Gastroesophageal sphincter (tissue), 3 donors: ENCODE results near the gene APOL1.

Experiments
- CTCF ChIP-seq, 4 experiments: fragments of 200-600 bp in 2 of 4; fragments of 450-650 bp in 2 of 4; sonication (generic) in 1 of 4; IDR thresholded peaks; one replicate each; pipeline ENCODE4 v1.5.1; 2017 to 2019; ENCODE audit warnings: antibody characterized with exemption in 4 of 4, mild to moderate bottlenecking in 2 of 4, moderate library complexity in 2 of 4
- POLR2A ChIP-seq, 2 donors: fragments of 450-650 bp; IDR thresholded peaks; one replicate each; pipeline ENCODE4 v1.6.1; 2017; ENCODE audit warnings: antibody characterized with exemption in 2 of 2, mild to moderate bottlenecking in 2 of 2, moderate library complexity in 1 of 2
- POLR2AphosphoS5 ChIP-seq: sonication (generic); formaldehyde crosslinking; IDR thresholded peaks from one replicate; pipeline ENCODE4 v1.6.1; 2017; ENCODE audit warnings: antibody characterized with exemption

- no peak for TF ChIP-seq POLR2A (IDR thresholded peaks at IDR 0.05)
- no peak for TF ChIP-seq CTCF (IDR thresholded peaks at IDR 0.05)
- TF ChIP-seq POLR2AphosphoS5 = no peak
These were observed 58.6 kb downstream of the APOL1 start for GRCh38 chr22:36311386-36312085.
